C4-2B (cell line): Measurements from ENCODE around the gene RFC4.

Experiments used
- H3K27ac ChIP-seq: fragments of 450-650 bp; 2 replicates; pipeline ENCODE4 v1.5.1; 2017
- ZFX ChIP-seq: fragments of 450-650 bp; IDR thresholded peaks from 2 replicates; pipeline ENCODE4 v1.6.1; 2017
- TF ChIP-seq, protein P1 (sequence below): fragments of 450-650 bp; conservative IDR thresholded peaks from 2 replicates; pipeline ENCODE4 v1.5.1; 2017; ENCODE audit warnings: mild to moderate bottlenecking

The RFC4 gene

DNA sequence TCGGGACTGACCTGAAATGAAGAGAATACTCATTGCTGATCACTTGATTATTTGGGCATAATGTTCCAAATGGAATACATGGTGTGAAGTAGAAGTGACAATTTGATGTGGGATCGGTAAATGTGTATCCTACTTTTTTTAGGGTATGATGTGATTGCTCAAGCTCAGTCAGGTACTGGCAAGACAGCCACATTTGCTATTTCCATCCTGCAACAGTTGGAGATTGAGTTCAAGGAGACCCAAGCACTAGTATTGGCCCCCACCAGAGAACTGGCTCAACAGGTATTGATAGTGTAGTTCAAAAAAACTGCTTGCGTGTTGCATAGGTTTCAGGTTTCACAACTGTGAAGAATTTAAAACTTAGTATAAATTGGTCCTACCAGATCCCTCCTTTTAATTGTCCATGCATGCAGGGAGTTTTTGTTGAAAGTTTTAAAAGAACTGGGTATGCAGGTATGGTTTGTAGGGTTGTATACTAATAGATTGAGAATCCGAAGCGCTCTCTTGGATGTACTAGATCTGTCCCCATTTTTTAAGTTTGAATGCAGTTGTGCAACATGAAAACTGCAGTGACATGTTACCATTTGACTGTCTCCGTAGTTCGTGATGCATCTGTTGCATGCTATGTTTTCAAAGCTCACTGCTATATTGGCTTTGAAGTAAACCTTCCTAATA lies 21.3 kb downstream of the RFC4 start:
- TF ChIP-seq, protein P1, sequence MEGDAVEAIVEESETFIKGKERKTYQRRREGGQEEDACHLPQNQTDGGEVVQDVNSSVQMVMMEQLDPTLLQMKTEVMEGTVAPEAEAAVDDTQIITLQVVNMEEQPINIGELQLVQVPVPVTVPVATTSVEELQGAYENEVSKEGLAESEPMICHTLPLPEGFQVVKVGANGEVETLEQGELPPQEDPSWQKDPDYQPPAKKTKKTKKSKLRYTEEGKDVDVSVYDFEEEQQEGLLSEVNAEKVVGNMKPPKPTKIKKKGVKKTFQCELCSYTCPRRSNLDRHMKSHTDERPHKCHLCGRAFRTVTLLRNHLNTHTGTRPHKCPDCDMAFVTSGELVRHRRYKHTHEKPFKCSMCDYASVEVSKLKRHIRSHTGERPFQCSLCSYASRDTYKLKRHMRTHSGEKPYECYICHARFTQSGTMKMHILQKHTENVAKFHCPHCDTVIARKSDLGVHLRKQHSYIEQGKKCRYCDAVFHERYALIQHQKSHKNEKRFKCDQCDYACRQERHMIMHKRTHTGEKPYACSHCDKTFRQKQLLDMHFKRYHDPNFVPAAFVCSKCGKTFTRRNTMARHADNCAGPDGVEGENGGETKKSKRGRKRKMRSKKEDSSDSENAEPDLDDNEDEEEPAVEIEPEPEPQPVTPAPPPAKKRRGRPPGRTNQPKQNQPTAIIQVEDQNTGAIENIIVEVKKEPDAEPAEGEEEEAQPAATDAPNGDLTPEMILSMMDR, result no peak
- TF ChIP-seq ZFX, result no peak
- peak overlapping the region; percentile 99 for H3K27ac ChIP-seq

DNA sequence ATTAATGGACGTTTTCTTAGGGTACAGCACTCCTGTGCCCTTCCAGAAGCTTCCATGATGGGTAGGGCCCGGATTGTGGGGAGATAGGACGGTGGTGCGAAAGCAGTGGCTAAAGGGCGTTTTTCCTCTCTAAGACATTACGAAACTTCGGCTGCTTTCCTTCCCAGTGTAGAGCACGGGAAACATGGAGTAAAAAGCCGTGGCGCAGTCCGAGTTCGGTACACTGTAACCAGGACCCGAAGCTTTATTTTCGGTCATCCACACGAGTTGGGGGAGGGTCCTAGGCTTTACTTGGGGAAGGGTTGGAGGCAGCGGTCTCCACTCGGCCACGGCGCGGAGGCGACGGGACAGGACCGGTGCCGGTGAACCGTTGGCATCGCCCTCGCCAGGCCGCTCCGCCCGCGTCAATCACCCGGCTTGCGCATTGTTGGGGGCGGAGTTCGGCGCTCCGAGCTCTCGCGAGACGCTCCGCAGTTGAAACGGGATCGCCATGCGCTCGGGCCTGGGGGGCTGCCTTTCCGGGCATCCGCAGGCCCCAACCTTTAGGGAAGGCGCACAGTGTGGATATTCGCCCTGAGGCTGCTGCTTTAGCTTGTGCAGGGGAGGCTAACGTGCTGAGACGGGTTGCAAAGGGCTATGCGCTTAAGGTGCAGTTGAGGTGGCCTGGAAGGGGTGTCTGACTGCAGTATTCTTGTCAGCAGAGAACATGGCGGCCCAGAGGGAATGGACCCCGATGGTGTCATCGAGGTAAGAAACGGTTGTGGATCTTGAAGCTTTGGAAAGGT lies 22.4 kb downstream of the RFC4 start:
- TF ChIP-seq, protein P1, result no peak
- peak; percentile 76 for TF ChIP-seq ZFX
- peak overlapping the region; percentile 99 for H3K27ac ChIP-seq

DNA sequence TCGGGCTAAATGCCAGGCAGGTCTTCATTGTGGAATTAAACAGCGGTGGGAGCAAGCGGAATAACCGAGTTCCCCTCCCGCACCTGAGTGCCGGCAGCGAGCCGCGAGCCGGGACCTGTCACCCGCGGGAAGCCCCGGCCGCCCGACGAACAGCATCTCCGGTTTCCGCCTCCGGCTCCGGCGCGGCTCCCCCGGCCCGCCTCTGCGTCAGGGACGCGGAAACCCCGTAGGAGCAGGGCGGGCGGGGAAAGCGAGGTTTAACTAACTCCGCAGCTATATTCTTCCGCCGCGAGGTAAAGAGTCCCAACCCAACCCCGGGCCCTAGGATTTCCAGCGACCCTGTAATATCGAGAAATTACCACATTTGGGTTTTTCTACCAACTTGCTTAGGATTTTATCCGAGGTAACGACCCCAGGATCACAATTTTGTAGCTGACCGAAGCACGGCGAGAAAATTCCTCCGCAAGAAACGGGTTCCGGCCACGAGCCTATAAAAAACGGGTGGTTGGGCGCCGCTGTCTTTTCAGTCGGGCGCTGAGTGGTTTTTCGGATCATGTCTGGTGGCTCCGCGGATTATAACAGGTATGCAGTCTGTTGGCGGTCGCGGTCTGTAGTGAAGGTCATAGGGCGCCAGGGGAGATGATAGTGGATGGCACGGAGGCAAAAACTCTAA lies 23.1 kb downstream of the RFC4 start, which contains the start of gene EIF4A2:
Gene EIF4A2, plus strand, starts transcription at position 520 of the 673 bp plus-strand sequence. Its CDS starts 34 bp downstream, at position 554.
- TF ChIP-seq, protein P1, result no peak
- TF ChIP-seq ZFX, result no peak
- H3K27ac ChIP-seq, result peak within 1 kb of the TSS; percentile 99

DNA sequence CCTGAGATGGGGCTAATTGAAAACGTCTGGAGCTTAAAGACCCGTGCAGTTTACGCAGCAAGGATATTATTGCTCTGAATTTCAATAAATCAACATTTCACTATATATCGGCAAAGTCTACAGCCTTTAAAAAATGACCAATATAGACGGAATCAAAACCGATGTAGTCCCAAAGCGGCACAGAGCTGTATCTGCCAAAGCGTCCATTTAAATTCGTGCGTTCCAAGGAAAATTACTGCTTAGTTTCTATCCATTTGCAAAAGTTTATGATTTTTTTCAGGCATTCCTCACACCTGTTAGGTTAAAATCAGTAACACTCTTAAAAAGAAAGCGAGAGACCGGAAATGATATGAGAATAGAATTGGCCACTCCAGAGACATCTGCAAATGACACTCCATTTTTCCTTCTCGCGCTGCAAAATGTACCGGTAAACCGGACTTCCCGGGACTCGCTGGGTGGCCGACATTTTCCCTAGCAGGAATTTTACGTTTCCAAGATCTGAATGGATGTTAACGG lies 23.7 kb downstream of the RFC4 start:
- H3K27ac ChIP-seq, result peak overlapping the region; percentile 99
- no peak for TF ChIP-seq ZFX

DNA sequence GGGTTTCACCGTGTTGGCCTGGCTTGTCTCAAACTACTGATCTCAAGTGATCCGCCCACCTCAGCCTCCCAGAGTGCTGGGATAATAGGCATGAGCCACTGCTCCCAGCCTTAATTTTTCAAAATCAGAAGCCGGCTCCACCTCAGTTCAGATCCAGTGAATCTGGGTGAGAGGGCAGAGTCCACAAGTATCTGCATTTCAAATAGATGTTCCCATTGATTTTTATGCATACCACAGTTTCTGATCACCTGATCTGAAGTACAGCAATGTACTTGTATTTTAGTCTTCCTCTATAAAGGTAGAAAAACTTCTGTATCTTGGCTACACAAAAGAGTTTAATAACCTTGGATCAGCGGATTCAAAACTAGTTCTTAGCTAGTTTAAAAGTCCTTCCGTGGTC lies 27.1 kb downstream of the RFC4 start:
- TF ChIP-seq ZFX, result no peak
- no peak overlapping the region for H3K27ac ChIP-seq

DNA sequence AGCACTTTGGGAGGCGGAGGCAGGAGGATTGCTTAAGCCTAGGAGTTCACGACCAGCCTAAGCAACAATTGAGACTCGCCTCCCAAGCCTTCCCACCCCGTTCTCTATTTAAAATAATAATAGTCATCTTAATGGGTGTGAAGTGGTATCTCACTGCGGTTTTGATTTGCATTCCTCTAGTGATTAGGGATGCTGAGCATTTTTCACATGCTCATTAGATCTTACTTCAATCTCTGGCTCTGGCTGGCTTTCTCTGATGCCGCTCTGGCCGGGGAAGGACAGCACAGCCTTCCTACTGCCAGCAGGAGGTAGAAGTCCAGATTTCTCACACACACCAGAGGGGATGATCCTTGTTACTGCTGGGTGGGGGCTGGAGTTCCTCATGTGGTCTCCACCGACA lies 30.3 kb downstream of the RFC4 start:
- no peak overlapping the region for H3K27ac ChIP-seq
- TF ChIP-seq, protein P1, result no peak
- no peak for TF ChIP-seq ZFX

DNA sequence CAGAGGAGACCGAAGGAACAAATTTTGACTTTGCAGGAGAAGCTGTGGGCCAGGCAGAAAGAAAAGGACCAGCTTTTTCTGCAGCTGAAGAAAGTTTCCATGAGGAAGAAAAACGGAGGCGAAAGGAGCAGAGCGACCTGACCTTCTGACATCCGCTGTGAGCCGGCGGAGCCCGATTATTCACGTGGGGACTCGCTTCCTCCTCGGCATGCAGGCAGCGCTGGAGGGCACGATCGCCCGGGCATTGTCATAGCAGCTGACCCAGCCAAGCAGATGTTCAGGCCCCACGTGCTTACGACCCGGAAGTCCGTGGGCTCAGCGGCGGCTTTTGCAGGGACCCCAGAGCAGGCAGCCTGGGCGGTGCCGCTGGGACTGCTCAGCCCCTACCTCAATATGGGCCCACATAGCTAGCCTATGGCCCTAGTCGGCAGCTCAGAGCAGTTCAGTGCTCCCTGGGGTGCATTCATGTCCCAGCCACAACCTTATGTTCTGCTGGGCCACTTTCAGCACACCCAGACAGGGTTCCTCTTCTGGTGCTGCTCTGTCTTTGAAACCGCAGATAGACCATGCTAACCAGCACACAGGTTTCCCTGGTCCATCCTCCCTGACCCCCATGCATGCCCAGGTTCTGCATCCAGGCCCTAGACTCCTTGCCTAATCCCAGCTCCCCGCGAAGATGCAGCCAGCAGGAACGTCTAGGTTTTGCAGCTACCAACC lies 33.4 kb downstream of the RFC4 start:
- H3K27ac ChIP-seq, result no peak overlapping the region
- TF ChIP-seq ZFX, result no peak
- TF ChIP-seq, protein P1, result no peak
